HG02973 (cell line): ENCODE measurements around the gene S100A12.
"Not testable (repeated sequence)": the region's sequence is repeated elsewhere in the genome, so short reads cannot be mapped to it uniquely, and the experiment has no call there.

Source experiments
- ATAC-seq: cut with Tn5 transposase; IDR thresholded peaks from one replicate; pipeline ENCODE4 v1.9.1; 2021; ENCODE audit warnings: moderate library complexity; ENCODE audit not compliant: unreplicated experiment

The S100A12 gene

GRCh38 chr1:153354515-153355193 lies 20.8 kb downstream of the S100A12 start:
- no peak for ATAC-seq

DNA sequence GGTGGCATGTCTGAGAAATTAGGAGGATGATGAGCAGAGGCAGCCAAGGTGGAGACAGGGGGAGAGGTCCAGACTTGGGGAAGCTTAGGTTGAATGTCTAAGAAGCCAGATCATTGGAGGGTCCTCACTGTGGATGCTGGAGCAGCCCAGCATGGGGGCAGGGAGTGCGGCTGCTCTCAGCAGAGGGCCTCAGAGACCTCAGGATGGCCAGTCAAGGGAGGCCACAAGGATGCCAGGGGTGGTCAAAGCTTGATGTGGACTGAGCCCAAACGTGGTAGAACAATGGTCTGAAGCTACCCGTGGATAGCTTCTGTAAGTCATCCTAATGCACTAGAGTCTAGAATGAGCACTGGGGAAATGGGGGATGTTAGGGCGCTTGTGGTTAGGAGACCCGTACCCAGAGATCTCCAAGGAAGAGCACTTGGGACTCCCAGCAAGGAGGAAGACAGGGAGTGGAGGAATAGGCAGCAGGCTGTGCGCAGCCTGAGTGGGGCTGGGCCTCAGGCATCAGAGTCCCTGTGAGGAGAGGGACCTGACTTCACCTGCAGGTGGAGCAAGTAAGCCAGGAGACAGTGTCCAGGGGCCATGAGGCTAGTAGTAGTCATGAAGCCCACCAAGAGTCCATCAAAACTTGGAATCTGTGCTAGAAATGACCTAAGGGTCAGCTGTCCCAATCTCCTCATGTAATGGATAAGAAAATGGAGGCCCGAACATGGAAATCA lies 22.0 kb downstream of the S100A12 start:
- no peak for ATAC-seq

- ATAC-seq, result no peak
These were observed 22.9 kb downstream of the S100A12 start for GRCh38 chr1:153352523-153352922.

DNA sequence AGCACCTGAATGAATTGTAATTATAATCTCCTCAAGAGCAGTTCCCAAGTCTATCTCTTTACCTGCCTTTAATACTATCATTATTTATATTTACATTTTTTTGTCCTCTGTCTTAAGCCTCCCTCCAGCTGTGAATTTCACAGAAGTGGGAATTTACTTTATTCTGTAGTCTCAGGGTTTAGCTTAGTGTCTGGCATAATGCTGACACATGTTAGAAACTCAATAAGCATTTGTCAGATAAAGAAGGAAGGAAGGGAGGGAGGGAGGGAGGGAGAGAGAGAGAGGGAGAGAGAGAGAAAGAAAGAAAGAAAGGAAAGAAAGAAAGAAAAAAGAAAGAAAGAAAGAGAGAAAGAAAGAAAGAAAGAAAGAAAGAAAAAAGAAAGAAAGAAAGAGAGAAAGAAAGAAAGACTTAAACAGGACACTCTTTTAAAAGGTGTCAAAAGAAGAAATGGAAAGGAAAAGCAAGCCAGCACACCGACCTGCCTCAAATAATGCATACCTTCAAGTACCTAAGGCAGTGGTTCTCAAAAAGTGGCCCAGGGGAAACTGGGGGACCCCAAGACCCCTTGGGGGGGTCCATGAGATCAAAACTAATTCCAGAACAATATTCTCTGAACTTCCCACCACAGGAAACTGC lies 25.0 kb downstream of the S100A12 start:
- no peak for ATAC-seq

- ATAC-seq, result no peak
These were observed 25.8 kb downstream of the S100A12 start for GRCh38 chr1:153349363-153350320.

DNA sequence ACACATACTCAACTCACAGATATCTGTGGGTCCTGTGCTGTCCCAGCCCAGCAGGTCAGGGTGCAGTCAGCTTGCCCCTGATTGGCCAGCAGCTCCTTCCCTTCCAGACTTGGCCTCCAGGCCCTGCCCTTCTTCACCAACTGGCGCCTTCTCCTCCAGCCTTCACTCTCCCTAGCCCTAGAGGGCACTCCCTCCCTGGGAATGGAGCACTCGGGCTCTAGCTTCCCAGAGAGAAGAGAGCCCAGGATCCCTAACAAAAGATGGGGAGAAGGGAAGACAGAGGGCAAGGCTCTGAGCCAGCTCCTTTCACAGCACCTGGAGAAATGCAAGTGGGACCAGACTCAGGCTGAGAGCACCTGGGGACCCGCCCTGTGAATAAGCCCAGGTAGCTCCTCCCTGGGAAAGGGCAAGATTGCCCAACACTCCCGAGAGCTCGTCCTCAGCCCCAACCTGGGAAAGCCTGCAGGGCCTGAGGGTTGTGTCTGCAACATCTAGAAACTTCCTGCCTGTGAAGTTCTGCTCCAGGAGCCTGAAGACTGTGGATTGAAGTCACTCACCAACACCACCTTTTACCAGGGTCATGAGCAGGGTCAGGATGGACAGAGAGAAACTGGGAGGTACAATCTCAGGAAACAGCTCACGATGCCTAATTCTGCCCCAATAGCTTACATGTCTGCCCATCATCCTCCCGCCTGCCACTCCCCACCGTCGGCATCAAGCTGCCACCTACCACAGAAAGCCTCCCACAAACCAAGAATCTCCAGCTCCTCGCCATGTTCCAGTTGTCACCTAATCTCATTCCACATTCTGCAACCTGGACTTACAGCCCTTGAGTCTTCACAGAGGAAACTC lies 26.7 kb downstream of the S100A12 start, which contains the start of gene PGLYRP4:
Gene PGLYRP4 (minus strand): TSS at position 331 of the 852 bp plus-strand sequence. CDS start 909 bp downstream, outside the sequence.
- ATAC-seq, result no peak

DNA sequence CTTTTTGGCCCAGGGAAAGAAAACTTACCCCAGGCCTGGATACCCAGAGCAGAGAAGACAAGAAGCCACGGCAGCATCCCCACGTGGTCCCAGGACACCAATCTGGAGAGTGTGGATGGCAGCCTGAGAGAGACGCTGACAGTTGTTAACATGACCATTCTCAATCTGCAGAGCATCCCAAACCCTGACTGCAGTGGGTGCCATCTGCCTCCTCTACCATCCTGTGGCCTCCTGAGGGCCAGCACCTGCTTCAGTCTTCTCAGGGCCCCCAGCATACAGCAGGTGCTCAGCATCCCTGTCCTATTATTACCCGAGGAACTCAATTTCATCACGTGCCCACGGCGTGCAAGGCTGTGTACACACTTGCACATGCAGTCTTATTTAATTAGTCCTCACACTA lies 27.6 kb downstream of the S100A12 start:
- no peak for ATAC-seq

DNA sequence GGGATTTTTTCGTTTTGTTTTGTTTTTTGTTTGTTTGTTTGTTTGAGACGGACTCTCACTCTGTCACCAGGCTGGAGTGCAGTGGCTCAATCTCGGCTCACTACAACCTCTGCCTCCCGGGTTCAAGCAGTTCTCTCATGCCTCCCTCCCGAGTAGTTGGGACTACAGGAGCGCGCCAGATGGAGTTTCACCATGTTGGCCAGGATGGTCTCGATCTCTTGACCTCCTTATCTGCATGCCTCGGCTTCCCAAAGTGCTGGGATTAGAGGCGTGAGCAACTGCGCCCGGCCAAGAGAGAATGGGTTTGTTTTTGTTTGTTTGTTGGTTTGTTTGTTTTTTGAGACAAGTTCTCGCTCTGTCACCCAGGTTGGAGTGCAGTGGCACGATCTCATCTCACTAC lies 28.4 kb downstream of the S100A12 start:
- ATAC-seq, result not testable (repeated sequence)

- no peak for ATAC-seq
These were observed 29.2 kb downstream of the S100A12 start for GRCh38 chr1:153346077-153346723.

DNA sequence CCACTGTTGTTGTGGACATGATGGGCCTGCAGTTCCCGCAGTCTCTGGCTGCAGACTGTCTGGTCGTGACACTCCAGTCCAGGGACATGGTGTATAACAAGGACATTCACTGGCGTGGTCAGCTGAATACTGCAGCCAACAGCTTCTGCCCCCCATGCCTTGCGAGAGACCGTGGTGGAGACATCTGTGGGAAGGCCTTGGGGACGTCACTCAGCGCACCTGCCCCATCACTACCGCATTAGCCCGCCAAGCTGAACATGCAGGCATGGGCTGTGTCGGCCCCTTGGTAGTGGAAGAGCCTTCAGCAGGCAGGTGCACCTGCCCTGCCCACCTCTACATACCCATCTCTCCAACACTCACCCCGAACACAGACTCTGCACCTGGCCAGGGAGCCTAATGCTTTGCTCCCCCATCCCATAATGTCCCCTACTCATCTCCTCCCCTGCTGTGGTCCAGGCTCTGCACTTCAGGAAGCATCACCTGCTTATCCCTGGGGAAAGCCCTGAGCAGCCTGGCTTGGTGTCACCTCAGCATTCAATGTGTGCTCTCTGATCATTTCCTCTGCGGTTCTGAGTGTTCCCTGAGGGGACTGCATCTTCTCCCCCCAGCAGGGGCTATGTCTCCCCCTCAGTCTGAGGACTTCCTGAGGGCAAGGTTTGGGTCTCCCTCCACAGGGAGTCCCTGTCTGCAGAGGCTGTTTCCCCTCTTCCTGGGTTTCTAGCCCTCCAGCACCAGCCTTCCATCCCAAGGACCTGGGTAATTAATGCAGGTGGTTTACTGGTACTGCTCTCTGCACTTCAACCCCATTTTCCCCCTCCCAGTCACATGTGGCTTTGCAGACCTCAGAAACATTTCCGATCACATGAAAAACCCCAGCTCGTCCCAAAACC lies 30.0 kb downstream of the S100A12 start:
- ATAC-seq, result no peak

DNA sequence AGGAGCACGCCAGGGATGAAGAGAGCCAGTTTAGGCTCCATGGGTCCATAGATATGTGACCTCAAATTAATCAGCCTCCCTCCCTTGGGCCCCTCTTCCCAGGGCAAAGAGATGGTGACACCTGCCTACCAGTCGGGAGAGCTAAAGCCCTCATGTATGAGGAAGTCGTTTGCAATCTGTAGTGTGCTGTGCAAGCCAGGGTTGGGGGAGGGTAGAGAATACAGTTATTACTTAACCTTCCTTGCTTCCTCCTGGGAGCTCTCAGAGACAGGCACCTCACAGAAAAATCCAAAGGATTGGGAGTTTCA lies 30.7 kb downstream of the S100A12 start:
- ATAC-seq, result no peak

DNA sequence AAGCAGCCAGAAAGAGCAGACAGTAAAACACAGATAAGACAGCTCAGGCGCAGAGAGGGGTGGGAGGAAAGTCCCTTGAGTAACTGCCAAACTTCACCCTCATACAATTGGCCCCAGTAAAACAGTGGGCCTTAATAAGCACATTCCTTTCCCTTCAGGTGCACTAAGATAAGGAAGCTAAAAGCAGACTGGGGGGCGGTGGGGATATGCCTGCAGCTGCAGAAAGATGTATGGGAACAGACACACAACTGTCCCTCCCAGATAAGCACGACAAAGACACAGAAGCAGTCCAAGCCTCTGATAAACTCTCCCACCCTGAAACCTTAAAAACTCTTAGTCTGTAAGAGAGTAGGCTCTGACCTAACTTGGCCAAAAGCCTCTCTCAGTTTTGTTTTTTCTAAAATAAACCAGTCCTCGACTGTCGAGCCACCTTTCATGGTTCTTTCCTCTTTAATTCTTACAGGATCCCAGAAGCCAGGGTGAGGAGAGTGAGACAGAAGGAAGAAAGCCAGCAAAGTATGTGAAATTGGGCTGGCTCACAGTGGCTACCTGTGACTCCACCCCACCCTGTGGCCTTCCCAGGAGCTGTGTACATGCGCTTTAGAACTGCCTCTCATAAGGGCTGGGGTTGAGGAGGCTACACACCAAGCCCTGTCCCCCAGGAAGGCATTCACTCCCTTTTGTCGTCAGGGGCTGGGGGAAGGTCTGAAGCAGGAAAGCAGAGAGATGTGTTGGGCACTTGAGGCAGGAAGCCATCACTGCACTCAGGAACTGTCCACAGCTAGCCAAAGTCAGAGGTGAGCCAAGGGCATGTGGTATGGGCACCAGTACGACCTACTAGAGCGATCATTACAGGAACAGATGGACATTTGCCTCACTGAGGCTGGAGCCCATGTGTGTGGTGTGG lies 31.4 kb downstream of the S100A12 start:
- no peak for ATAC-seq

- ATAC-seq, result no peak
These were observed 32.3 kb downstream of the S100A12 start for GRCh38 chr1:153343040-153343681.

GRCh38 chr1:153342178-153342577 lies 33.2 kb downstream of the S100A12 start:
- ATAC-seq, result no peak

- ATAC-seq, result no peak
These were observed 33.9 kb downstream of the S100A12 start for GRCh38 chr1:153341431-153341934.

DNA sequence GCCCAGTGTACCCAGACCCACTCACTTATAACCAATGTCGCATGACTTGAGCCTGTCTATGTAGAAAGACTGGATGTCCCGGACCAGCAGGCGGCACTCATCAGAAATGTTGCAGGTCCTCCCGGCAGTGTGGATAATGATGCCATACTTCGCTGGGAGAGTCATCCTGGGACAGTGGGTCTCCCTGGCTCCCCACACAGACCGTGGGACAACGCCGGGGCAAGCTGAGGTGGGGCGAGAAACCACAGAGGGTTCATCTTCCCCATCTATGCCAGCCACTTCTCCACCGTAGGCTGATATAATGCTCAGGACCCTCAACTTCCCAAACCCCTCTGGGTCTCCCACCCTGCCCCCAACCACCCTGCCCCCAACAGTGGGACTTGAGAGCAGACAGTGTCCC lies 35.1 kb downstream of the S100A12 start:
- ATAC-seq, result no peak

DNA sequence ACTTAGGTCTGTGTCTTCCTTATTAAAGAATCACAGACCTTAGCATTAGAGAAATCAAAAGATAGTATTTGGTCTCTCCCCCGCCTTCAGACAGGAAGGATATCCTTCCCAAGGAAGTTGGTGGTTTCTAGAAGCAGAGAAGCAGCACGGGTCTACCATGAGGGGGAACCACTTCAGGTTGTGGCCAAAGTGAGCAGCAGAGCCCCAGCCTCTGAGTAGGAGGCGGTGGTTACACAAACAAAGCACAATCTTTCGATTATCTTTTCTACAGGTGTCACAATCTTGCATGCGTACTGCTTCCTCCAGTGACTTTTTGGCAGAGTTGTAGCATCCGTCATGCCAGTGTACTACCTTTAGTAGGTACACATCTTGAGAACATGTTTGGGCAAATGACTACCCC lies 35.6 kb downstream of the S100A12 start:
- ATAC-seq, result no peak
